DND-41 (cell line): ENCODE results near the gene SNAPIN.

Experiments used
- EZH2 ChIP-seq: IDR thresholded peaks from 3 replicates; pipeline ENCODE4 v1.6.1; 2012; ENCODE audit warnings: borderline replicate concordance, low read depth, mild to moderate bottlenecking, moderate library complexity, low read length, inconsistent platforms; ENCODE audit not compliant: severe bottlenecking
- TF ChIP-seq, protein P1 (sequence below): IDR thresholded peaks from 2 replicates; pipeline ENCODE4 v1.5.1; 2012; ENCODE audit warnings: borderline replicate concordance, low read length, moderate library complexity, mild to moderate bottlenecking; ENCODE audit not compliant: poor library complexity, severe bottlenecking; ENCODE audit errors: extremely low read depth

DNA sequence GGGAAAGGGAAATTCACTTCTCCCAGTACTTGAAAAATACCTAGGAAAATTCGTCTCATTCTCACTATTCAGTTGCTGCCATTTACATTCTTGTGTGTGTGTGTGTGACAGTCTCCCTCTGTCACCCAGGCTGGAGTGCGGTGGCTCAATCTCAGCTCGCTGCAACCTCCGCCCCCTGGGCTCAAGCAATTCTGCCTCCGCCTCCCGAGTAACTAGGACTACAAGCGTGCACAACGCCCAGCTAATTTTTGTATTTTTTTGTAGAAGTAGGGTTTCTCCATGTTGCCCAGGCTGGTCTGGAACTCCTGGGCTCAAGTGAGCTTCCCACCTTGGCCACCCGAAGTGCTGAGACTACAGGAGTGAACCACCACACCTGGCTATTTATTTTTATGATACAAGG lies 1.2 kb downstream of the SNAPIN start:
- TF ChIP-seq, protein P1, sequence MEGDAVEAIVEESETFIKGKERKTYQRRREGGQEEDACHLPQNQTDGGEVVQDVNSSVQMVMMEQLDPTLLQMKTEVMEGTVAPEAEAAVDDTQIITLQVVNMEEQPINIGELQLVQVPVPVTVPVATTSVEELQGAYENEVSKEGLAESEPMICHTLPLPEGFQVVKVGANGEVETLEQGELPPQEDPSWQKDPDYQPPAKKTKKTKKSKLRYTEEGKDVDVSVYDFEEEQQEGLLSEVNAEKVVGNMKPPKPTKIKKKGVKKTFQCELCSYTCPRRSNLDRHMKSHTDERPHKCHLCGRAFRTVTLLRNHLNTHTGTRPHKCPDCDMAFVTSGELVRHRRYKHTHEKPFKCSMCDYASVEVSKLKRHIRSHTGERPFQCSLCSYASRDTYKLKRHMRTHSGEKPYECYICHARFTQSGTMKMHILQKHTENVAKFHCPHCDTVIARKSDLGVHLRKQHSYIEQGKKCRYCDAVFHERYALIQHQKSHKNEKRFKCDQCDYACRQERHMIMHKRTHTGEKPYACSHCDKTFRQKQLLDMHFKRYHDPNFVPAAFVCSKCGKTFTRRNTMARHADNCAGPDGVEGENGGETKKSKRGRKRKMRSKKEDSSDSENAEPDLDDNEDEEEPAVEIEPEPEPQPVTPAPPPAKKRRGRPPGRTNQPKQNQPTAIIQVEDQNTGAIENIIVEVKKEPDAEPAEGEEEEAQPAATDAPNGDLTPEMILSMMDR = no peak
- TF ChIP-seq EZH2 = no peak
